GM23248 (cell line): Measurements from ENCODE around the gene SLC10A7.

Source experiments
- EZH2 ChIP-seq: fragments of 200-600 bp; sonication (generic); IDR thresholded peaks from 2 replicates; pipeline ENCODE4 v1.6.1; 2018; ENCODE audit warnings: antibody characterized with exemption, mild to moderate bottlenecking; ENCODE audit not compliant: insufficient read depth, poor library complexity, severe bottlenecking
- EZH2phosphoT487 ChIP-seq: fragments of 200-600 bp; sonication (generic); IDR thresholded peaks from 2 replicates; pipeline ENCODE4 v1.6.1; 2018; ENCODE audit warnings: antibody characterized with exemption, moderate library complexity, mild to moderate bottlenecking, low read depth; ENCODE audit not compliant: insufficient read depth

GRCh38 chr4:146389561-146389960 is 132.2 kb downstream of the SLC10A7 start:
- TF ChIP-seq EZH2phosphoT487 = no peak
- TF ChIP-seq EZH2 = no peak
